Measurements from ENCODE around the gene SUSD2. TPM values are rescaled to one million over a fixed set of nuclear protein-coding genes. Genes with fewer than 3 reads are reported as not detected.

Gene SUSD2
- total and polyA plus RNA-seq, 4 donors = 0.14 to 2.5 (median 0.52) TPM

- Histone ChIP-seq H3K4me1 (ENCODE audit: control insufficient read depth in 4 of 4, insufficient read depth in 4 of 4, low read length in 3 of 4) (peaks cover 0 to 8% (median 2%) of the 10 kb centered on the region in 4 donors), H3K27ac (ENCODE audit: low read depth in 1 of 2, low read length in 2 of 2) (no peak overlapping the region), H3K9me3 (ENCODE audit: control insufficient read depth in 4 of 4, low read length in 3 of 4) (no peaks in the 10 kb centered on the region), H3K9ac (ENCODE audit: low read depth in 1 of 2, low read length in 2 of 2) (no peak overlapping the region), H3K36me3 (ENCODE audit: control insufficient read depth in 4 of 4, insufficient read depth in 3 of 4, low read depth in 1 of 4, low read length in 3 of 4) (peaks cover 0 to 3% (median under 1%) of the 10 kb centered on the region in 4 donors), H3K4me3 (ENCODE audit: low read depth in 1 of 3, low read length in 3 of 3) (no peak overlapping the region), H3K27me3 (ENCODE audit: control insufficient read depth in 4 of 4, insufficient read depth in 4 of 4, low read length in 3 of 4) (no peaks in the 10 kb centered on the region)
- 82% methylated on average over 3 of the region's 3 CpGs for WGBS
- TF ChIP-seq YY1 (IDR thresholded peaks at IDR 0.05) = no peak
- TF ChIP-seq EGR1 (IDR thresholded peaks at IDR 0.05; ENCODE audit: low read depth in 2 of 2) = no peak
- no peak for TF ChIP-seq REST (IDR thresholded peaks at IDR 0.05)
- TF ChIP-seq MAX (IDR thresholded peaks at IDR 0.05) = no peak
- no peak for TF ChIP-seq JUND (IDR thresholded peaks at IDR 0.05)
- TF ChIP-seq RAD21 (IDR thresholded peaks at IDR 0.05) = no peak
- no peak for TF ChIP-seq FOXA2 (IDR thresholded peaks at IDR 0.05)
- TF ChIP-seq SP1 (IDR thresholded peaks at IDR 0.05) = no peak
- no peak for TF ChIP-seq RXRA (IDR thresholded peaks at IDR 0.05)
- TF ChIP-seq CTCF (IDR thresholded peaks at IDR 0.05; ENCODE audit: low read depth, low read length, missing input control) = no peak
- TF ChIP-seq HNF4G (IDR thresholded peaks at IDR 0.05) = no peak
- no peak for TF ChIP-seq NR2F2 (IDR thresholded peaks at IDR 0.05)
- TF ChIP-seq HNF4A (conservative IDR thresholded peaks at IDR 0.05) = no peak
- no peak for TF ChIP-seq FOXA1 (IDR thresholded peaks at IDR 0.05)
- TF ChIP-seq ZBTB33 (IDR thresholded peaks at IDR 0.05) = no peak
- TF ChIP-seq GABPA (IDR thresholded peaks at IDR 0.05 in 1 of 2, conservative IDR thresholded peaks at IDR 0.05 in 1 of 2) = no peak
- TF ChIP-seq TAF1 (conservative IDR thresholded peaks at IDR 0.05) = no peak
- TF ChIP-seq ATF3 (IDR thresholded peaks at IDR 0.05) = no peak
- no peak for DNase-seq (ENCODE audit: low spot score)
Measured at GRCh38 chr22:24140357-24140756, 40.9 kb upstream of the SUSD2 start.
